Measurements from ENCODE around the gene ACADS. TPM values are rescaled to one million over a fixed set of nuclear protein-coding genes. Genes with fewer than 3 reads are reported as not detected.

ACADS gene
- total and polyA plus RNA-seq, 9 of the 15 experiments (the other 6 are each of a cell fraction or from before 2014, with no cell fraction given) = 0.06 to 20.3 (median 8.8) TPM

- Histone ChIP-seq H3K9ac (ENCODE audit: insufficient read depth in 1 of 2, low read depth in 2 of 2, low read length in 2 of 2) (no peak overlapping the region), H3K4me1 (replicated peaks in 1 of 2; ENCODE audit: control insufficient read depth in 2 of 2, insufficient read depth in 2 of 2, low read length in 2 of 2) (peaks cover 0 to 4% of the 10 kb centered on the region in 2 experiments; a peak in 1 of 5 replicates), H3K27me3 (ENCODE audit: control insufficient read depth in 2 of 2, insufficient read depth in 2 of 2, low read length in 2 of 2) (no peaks in the 10 kb centered on the region), H4K20me1 (replicated peaks; ENCODE audit: control insufficient read depth, insufficient read depth, low read length) (no peaks in the 10 kb centered on the region), H3K4me2 (ENCODE audit: insufficient read depth, low read length) (no peak overlapping the region), H3K36me3 (ENCODE audit: control insufficient read depth, insufficient read depth, low read length) (peaks cover 9% of the 10 kb centered on the region; the same call in 1 of the 3 replicates), H3K9me1 (ENCODE audit: control insufficient read depth, insufficient read depth, low read length) (no peaks in the 10 kb centered on the region), H3K27ac (ENCODE audit: extremely low read depth, low read depth, low read length) (no peak overlapping the region), H2AFZ (ENCODE audit: low read depth, low read length) (no peak overlapping the region), H3K79me2 (ENCODE audit: control insufficient read depth, insufficient read depth, low read length) (no peaks in the 10 kb centered on the region), H3K9me3 (replicated peaks; ENCODE audit: control insufficient read depth, insufficient read depth, low read depth, low read length) (no peaks in the 10 kb centered on the region), H3K4me3 (no peak overlapping the region)
- ATAC-seq (no peak), DNase-seq (ENCODE audit: extremely low read depth in 1 of 4, low spot score in 3 of 4) (no peak), FAIRE-seq (no peak)
- ChIA-PET POLR2A (interaction anchor here (1.3 to 1.6 kb wide), 3 partner anchors 8 to 37 kb away, joined by 3 to 4 read pairs (median 3); no protein-coding TSS in a partner anchor), CTCF (ENCODE audit: low intra/inter-chr PET ratio) (no interaction called here)
- 16% methylated on average over 4 of the region's 4 CpGs for WGBS (ENCODE audit: insufficient coverage, low coverage, missing lambda C conversion rate)
- intact Hi-C loops (cut with micrococcal nuclease) (no loop called here), in situ Hi-C loops (cut with MboI) (no loop called here)
- no TSS peak for BruUV-seq (replicated peaks)
- TF ChIP-seq HNRNPH1 (optimal IDR thresholded peaks at IDR 0.05; ENCODE audit: low read depth, low read length) (no peak), RBM34 (IDR thresholded peaks at IDR 0.05; ENCODE audit: borderline replicate concordance, insufficient read depth, low read length) (no peak), PHTF2 (CRISPR knock-in tag; IDR thresholded peaks at IDR 0.05) (no peak), STAG1 (CRISPR knock-in tag; IDR thresholded peaks at IDR 0.05; ENCODE audit: borderline replicate concordance) (no peak), CCAR2 (IDR thresholded peaks at IDR 0.05; ENCODE audit: low read depth, low read length) (no peak), DDX20 (tag; IDR thresholded peaks at IDR 0.05; ENCODE audit: low read depth) (no peak), SUPT5H (IDR thresholded peaks at IDR 0.05) (no peak), THAP12 (CRISPR knock-in tag; IDR thresholded peaks at IDR 0.05) (no peak), POLR2H (tag; IDR thresholded peaks at IDR 0.05; ENCODE audit: low read depth) (no peak), DNMT1 (IDR thresholded peaks at IDR 0.05) (no peak), EWSR1 (IDR thresholded peaks at IDR 0.05; ENCODE audit: borderline replicate concordance, low read depth, partially characterized antibody) (no peak), ZNF175 (CRISPR knock-in tag; IDR thresholded peaks at IDR 0.05; ENCODE audit: low read depth) (no peak), ZKSCAN8 (CRISPR knock-in tag; IDR thresholded peaks at IDR 0.05) (no peak), ZMIZ1 (IDR thresholded peaks at IDR 0.05; ENCODE audit: low read depth in 2 of 2, low read length in 2 of 2) (no peak), MAFK (IDR thresholded peaks at IDR 0.05; ENCODE audit: low read length) (no peak), STAT5B (CRISPR knock-in tag; IDR thresholded peaks at IDR 0.05) (no peak), ZNF584 (CRISPR knock-in tag; IDR thresholded peaks at IDR 0.05; ENCODE audit: low read depth) (no peak)
Measured at GRCh38 chr12:120757226-120757742, 31.7 kb downstream of the ACADS start.

Measured in K562 (cell line).